OCI-LY1 (cell line): Measurements from ENCODE around the gene OLIG2.

ENCODE experiments used
- H2AFZ ChIP-seq: fragments of 200-600 bp; sonication (generic), shearing (Covaris generic); 2 replicates; pipeline ENCODE4 v1.6.0; 2014; ENCODE audit warnings: antibody characterized with exemption, mild to moderate bottlenecking, low read length
- H3F3A ChIP-seq: fragments of 200-600 bp; sonication (generic), shearing (Covaris generic); 2 replicates; pipeline ENCODE4 v1.6.0; 2014; ENCODE audit warnings: mild to moderate bottlenecking, antibody characterized with exemption, low read length, moderate library complexity; ENCODE audit not compliant: insufficient read depth
- H3K27ac ChIP-seq: fragments of 200-600 bp; sonication (generic); 2 replicates; pipeline ENCODE4 v1.5.1; 2014; ENCODE audit warnings: low read length, mixed run types, mild to moderate bottlenecking, low read depth; ENCODE audit not compliant: poor library complexity, severe bottlenecking
- H3K27me3 ChIP-seq: fragments of 200-600 bp; sonication (generic); 2 replicates; pipeline ENCODE4 v1.6.0; 2014; ENCODE audit warnings: antibody characterized with exemption, mild to moderate bottlenecking, low read length, moderate library complexity; ENCODE audit not compliant: insufficient read depth
- H3K36me3 ChIP-seq: fragments of 200-600 bp; sonication (generic); 2 replicates; pipeline ENCODE4 v1.6.1; 2014; ENCODE audit warnings: mild to moderate bottlenecking, antibody characterized with exemption, low read length, moderate library complexity, mixed read lengths; ENCODE audit not compliant: insufficient read depth
- H3K4me1 ChIP-seq: fragments of 200-600 bp; sonication (generic); 2 replicates; pipeline ENCODE4 v1.5.1; 2014; ENCODE audit warnings: mild to moderate bottlenecking, low read length, moderate library complexity; ENCODE audit not compliant: insufficient read depth, severe bottlenecking
- H3K4me2 ChIP-seq: fragments of 200-600 bp; sonication (generic), shearing (Covaris generic); 2 replicates; pipeline ENCODE4 v1.6.1; 2014; ENCODE audit warnings: low read length
- H3K4me3 ChIP-seq: fragments of 200-600 bp; sonication (generic); 2 replicates; pipeline ENCODE4 v1.5.1; 2014; ENCODE audit warnings: low read length, low read depth, mild to moderate bottlenecking, mixed read lengths; ENCODE audit not compliant: poor library complexity, severe bottlenecking
- H3K79me2 ChIP-seq: fragments of 200-600 bp; shearing (Covaris generic); 2 replicates; pipeline ENCODE4 v1.6.1; 2016; ENCODE audit warnings: mixed run types, low read length, mixed read lengths; ENCODE audit not compliant: insufficient read depth
- H3K9ac ChIP-seq: fragments of 200-600 bp; sonication (generic), shearing (Covaris generic); 2 replicates; pipeline ENCODE4 v1.6.1; 2014; ENCODE audit warnings: mild to moderate bottlenecking, low read length, mixed read lengths
- H3K9me2 ChIP-seq: fragments of 200-600 bp; sonication (generic), shearing (Covaris generic); 2 replicates; pipeline ENCODE4 v1.6.1; 2014; ENCODE audit warnings: low read depth, mild to moderate bottlenecking, low read length, mixed read lengths
- H3K9me3 ChIP-seq: fragments of 200-600 bp; shearing (Covaris generic); 2 replicates; pipeline ENCODE4 v1.6.1; 2014; ENCODE audit warnings: low read length, mixed read lengths
- H4K20me1 ChIP-seq: fragments of 200-600 bp; sonication (generic), shearing (Covaris generic); 2 replicates; pipeline ENCODE4 v1.6.0; 2016; ENCODE audit warnings: mild to moderate bottlenecking, low read length; ENCODE audit not compliant: insufficient read depth
- CTCF ChIP-seq: fragments of 200-600 bp; sonication (generic), shearing (Covaris generic); IDR thresholded peaks from 2 replicates; pipeline ENCODE4 v1.5.1; 2017; ENCODE audit warnings: mild to moderate bottlenecking, antibody characterized with exemption, low read length, moderate library complexity, mixed read lengths
- EZH2 ChIP-seq: fragments of 200-600 bp; sonication (generic), shearing (Covaris generic); IDR thresholded peaks from 2 replicates; pipeline ENCODE4 v1.8.0; 2017; ENCODE audit warnings: borderline replicate concordance, mixed run types, mild to moderate bottlenecking, antibody characterized with exemption, low read length, moderate library complexity, mixed read lengths

Gene OLIG2

GRCh38 chr21:33076600-33077329, 51.0 kb downstream of the OLIG2 start:
- Histone ChIP-seq H3K9ac (no peak overlapping the region), H3K4me2 (no peak overlapping the region), H3K27me3 (no peaks in the 10 kb centered on the region)

More at GRCh38 chr21:33076600-33077329, 51.0 kb downstream of the OLIG2 start:
- Histone ChIP-seq H3K27ac (no peak overlapping the region), H3K4me1 (peaks cover 5% of the 10 kb centered on the region), H3K79me2 (no peaks in the 10 kb centered on the region), H3K9me2 (no peaks in the 10 kb centered on the region), H2AFZ (no peak overlapping the region), H3K36me3 (no peaks in the 10 kb centered on the region), H3K4me3 (no peak overlapping the region), H3K9me3 (no peaks in the 10 kb centered on the region), H4K20me1 (no peaks in the 10 kb centered on the region), H3F3A (no peaks in the 10 kb centered on the region)
- TF ChIP-seq EZH2 (no peak), CTCF (no peak)
